Fibroblast of skin of right quadriceps (primary cell): Measurements from ENCODE around the gene CCN2.
"Not testable (repeated sequence)": the region's sequence is repeated elsewhere in the genome, so short reads cannot be mapped to it uniquely, and the experiment has no call there.

ENCODE experiments used
- DNase-seq: peaks from one replicate; pipeline ENCODE4 v3.0.0-alpha.2; 2013

The CCN2 gene

GRCh38 chr6:131908787-131909186 is 42.4 kb downstream of the CCN2 start:
- DNase-seq, result not testable (repeated sequence)

GRCh38 chr6:131903734-131904133 is 47.4 kb downstream of the CCN2 start:
- DNase-seq, result not testable (repeated sequence)

GRCh38 chr6:131901326-131901873 is 49.8 kb downstream of the CCN2 start:
- DNase-seq, result not testable (repeated sequence)

GRCh38 chr6:131900231-131900630 is 50.9 kb downstream of the CCN2 start:
- no peak for DNase-seq

DNA sequence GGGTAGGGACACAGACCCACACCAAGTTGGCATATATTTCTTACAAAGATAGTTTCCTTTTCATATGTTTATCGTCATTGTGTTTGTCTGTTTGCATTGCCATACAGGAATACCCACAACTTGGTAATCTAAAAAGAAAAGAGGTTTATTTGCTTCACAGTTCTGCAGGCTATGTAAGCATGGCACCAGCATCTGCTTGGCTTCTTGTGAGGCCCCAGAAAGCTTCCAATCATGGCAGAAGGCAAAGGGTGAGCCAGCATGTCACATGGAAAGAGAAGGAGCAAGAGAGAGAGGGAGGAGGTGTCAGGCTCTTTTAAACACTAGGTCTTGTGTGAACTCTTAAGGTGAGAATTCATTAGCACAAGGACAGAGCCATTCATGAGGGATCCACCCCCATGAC is 52.5 kb downstream of the CCN2 start:
- no peak for DNase-seq
